ENCODE results near the gene ACADVL. TPM values are rescaled to one million over a fixed set of nuclear protein-coding genes. Genes with fewer than 3 reads are reported as not detected.

Gene ACADVL
- polyA plus RNA-seq, 1 of the 3 experiments (the other 2 are of a cell fraction): 635 TPM

DNA sequence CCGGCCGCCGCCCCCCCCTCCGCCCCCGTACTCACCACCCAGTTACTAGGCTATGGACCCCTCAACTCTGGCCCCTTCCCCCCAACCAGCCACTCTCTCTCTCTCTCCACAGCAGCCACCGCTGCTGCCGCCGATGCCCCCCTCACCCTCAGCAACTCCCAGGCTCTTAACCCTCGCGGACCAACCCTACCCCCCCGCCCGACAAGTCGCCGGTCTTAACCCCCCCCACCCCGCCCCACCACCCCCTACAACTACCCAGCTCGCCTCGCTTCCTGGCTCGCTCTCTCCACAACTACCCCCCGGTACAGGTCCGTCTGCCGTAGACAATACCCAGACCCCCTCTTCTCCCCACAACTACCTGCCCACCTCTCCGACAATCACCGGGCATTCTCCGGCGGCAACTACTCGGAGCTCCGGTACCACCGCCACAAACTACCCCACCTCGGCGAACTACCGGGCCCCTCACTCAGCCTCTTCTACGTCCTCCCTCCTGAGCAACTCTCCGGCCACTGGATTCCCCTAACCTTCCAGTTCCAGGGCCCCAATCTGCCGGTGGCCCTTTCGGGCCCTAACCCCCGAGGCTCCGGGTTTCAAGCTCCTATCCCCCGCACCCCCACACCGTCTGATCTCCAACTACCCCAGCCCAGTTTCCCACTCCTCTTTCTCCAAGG lies 18.8 kb downstream of the ACADVL start:
- POLR2A ChIA-PET: interaction anchor here (0.7 to 1.7 kb wide), 3 partner anchors 18 to 54 kb away, joined by 3 to 6 read pairs (median 6); no protein-coding TSS in a partner anchor
- peaks cover 30 to 43% of the 10 kb centered on the region in 2 experiments for H3K36me3 ChIP-seq (replicated peaks in 1 of 2; ENCODE audit: control insufficient read depth in 1 of 2, insufficient read depth in 2 of 2, low read length in 1 of 2)
- H3K9me2 ChIP-seq: no peaks in the 10 kb centered on the region
- peak overlapping the region; percentile 96 for H3K9ac ChIP-seq
- peak overlapping the region; percentile 83 for H3K4me2 ChIP-seq
- no peak overlapping the region for H2AFZ ChIP-seq (ENCODE audit: low read depth)
- H3K27me3 ChIP-seq (ENCODE audit: insufficient read depth): no peaks in the 10 kb centered on the region
- peaks cover 36 to 41% of the 10 kb centered on the region in 2 experiments for H3K4me1 ChIP-seq (ENCODE audit: control insufficient read depth in 1 of 2, insufficient read depth in 2 of 2, low read depth in 1 of 2, low read length in 1 of 2)
- TF ChIP-seq FOXJ3 (CRISPR knock-in tag; IDR thresholded peaks at IDR 0.05) (no peak), MEF2A (IDR thresholded peaks at IDR 0.05; ENCODE audit: borderline replicate concordance, low read depth) (no peak), TAF1 (IDR thresholded peaks at IDR 0.05; ENCODE audit: borderline replicate concordance, low read depth, low read length) (0 out of 2 replicates have a peak, but pooled peaks have one; percentile 16)
- H3K9me3 ChIP-seq: no peaks in the 10 kb centered on the region
- H3K79me2 ChIP-seq (ENCODE audit: insufficient read depth): peaks cover 81% of the 10 kb centered on the region
- peaks cover 7% of the 10 kb centered on the region; the same call in 1 of the 2 replicates for H4K20me1 ChIP-seq (ENCODE audit: insufficient read depth)
- H3K4me3 ChIP-seq (ENCODE audit: low read depth in 2 of 2, low read length in 1 of 2): peak overlapping the region; percentile 88 to 99
- H3F3A ChIP-seq (replicated peaks; ENCODE audit: insufficient read depth): peaks cover 54% of the 10 kb centered on the region
- CTCF ChIA-PET: interaction anchor here (1.0 to 5.6 kb wide), 3 partner anchors 18 to 58 kb away, joined by 3 to 35 read pairs (median 26); partner anchors contain the start of genes ACADVL, DLG4 and SLC2A4
- peak overlapping the region; percentile 75 to 97 for H3K27ac ChIP-seq (ENCODE audit: low read depth in 2 of 2, low read length in 1 of 2)
- no peak for DNase-seq
- WGBS (ENCODE audit: low lambda C conversion rate): 1% methylated on average over 39 of the region's 39 CpGs

DNA sequence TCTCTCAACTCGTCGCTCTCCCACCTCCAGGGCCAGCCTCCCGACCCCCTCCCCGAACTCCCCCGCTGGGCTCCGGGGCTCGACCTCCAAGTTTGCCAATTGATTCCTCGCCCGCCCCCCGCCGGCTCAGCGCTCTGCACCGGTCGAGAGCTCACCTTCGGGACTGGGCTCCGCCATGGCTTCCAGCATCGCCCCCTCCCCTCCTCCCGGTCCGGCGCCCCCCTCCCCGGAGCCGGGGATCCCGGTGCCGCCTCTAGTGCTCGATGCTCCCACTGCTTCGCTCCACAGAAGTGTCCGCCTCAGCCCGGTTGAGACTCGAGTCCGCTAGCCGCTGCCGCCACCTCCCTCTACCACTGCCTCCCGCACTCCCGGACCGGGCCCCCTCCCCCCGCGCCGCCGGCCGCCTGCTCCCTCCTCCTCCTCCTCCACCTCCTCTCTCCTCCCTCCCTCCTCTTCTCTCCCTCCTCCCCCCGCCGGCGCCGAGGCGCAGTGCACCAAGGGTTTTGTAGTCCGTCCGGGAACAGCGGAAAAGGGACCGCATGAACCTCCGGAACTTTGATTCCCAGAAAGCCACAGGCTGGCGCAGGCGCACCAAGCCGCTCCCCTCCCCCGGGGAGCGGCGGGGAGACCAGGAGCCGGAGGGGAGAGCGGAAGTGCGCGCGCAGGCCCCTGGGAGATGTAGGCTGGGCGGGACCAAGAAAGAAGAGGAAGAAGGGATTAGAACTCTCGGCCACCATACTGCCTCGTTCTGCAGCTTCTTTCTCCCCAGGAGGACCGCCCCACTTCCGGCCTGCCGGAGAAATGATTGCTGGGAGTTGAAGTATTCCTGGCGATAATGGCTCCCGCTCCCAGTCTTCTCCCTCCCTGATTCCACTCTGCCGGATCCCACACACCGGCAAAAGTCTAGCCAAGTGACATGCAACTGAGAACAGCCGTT lies 19.6 kb downstream of the ACADVL start, which contains the start of gene PHF23:
Gene PHF23 (minus strand): TSS at position 367 of the 937 bp plus-strand sequence. CDS start 178 bp downstream, at position 189.
- Histone ChIP-seq H3F3A (replicated peaks; ENCODE audit: insufficient read depth) (peaks cover 60% of the 10 kb centered on the region), H3K4me3 (ENCODE audit: low read depth in 2 of 2, low read length in 1 of 2) (peak within 1 kb of the TSS; percentile 88 to 99), H3K4me2 (peak within 1 kb of the TSS; percentile 83), H3K27ac (ENCODE audit: low read depth in 2 of 2, low read length in 1 of 2) (peak within 1 kb of the TSS; percentile 75 to 99), H3K9ac (peak within 1 kb of the TSS; percentile 97), H3K79me2 (ENCODE audit: insufficient read depth) (peaks cover 75% of the 10 kb centered on the region), H3K36me3 (replicated peaks in 1 of 2; ENCODE audit: control insufficient read depth in 1 of 2, insufficient read depth in 2 of 2, low read length in 1 of 2) (peaks cover 30 to 50% of the 10 kb centered on the region in 2 experiments), H3K4me1 (ENCODE audit: control insufficient read depth in 1 of 2, insufficient read depth in 2 of 2, low read depth in 1 of 2, low read length in 1 of 2) (peaks cover 36 to 41% of the 10 kb centered on the region in 2 experiments), H4K20me1 (ENCODE audit: insufficient read depth) (peaks cover 7% of the 10 kb centered on the region; the same call in 1 of the 2 replicates), H3K9me2 (no peaks in the 10 kb centered on the region), H3K9me3 (no peaks in the 10 kb centered on the region), H2AFZ (ENCODE audit: low read depth) (no peak within 1 kb of the TSS), H3K27me3 (ENCODE audit: insufficient read depth) (no peaks in the 10 kb centered on the region)
- POLR2A ChIA-PET: interaction anchor here (0.6 to 1.7 kb wide), 6 partner anchors 10 to 25 kb away, joined by 3 to 7 read pairs (median 5); partner anchors contain the start of genes CTDNEP1 and ELP5
- 2% methylated on average over 59 of the region's 72 CpGs for WGBS (ENCODE audit: low lambda C conversion rate)
- CTCF ChIA-PET: interaction anchor here (1.0 to 5.6 kb wide), 3 partner anchors 19 to 57 kb away, joined by 3 to 35 read pairs (median 26); partner anchors contain the start of genes ACADVL, DLG4 and SLC2A4
- DNase-seq: peak; percentile 94
- TF ChIP-seq CTCF (IDR thresholded peaks at IDR 0.05): no peak
- TF ChIP-seq YY1 (IDR thresholded peaks at IDR 0.05; ENCODE audit: low read depth): peak; percentile 85
- no peak for TF ChIP-seq RXRA (IDR thresholded peaks at IDR 0.05; ENCODE audit: borderline replicate concordance, low read depth)
- peak; percentile 67 for TF ChIP-seq MAX (IDR thresholded peaks at IDR 0.05; ENCODE audit: low read depth)
- TF ChIP-seq, protein P1, sequence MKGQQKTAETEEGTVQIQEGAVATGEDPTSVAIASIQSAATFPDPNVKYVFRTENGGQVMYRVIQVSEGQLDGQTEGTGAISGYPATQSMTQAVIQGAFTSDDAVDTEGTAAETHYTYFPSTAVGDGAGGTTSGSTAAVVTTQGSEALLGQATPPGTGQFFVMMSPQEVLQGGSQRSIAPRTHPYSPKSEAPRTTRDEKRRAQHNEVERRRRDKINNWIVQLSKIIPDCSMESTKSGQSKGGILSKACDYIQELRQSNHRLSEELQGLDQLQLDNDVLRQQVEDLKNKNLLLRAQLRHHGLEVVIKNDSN (IDR thresholded peaks at IDR 0.05; ENCODE audit: borderline replicate concordance, low read depth): no peak
- no peak for TF ChIP-seq FOXJ3 (CRISPR knock-in tag; IDR thresholded peaks at IDR 0.05)
- TF ChIP-seq CHD2 (IDR thresholded peaks at IDR 0.05; ENCODE audit: low read length, partially characterized antibody): peak; percentile 79
- TF ChIP-seq, protein P2, sequence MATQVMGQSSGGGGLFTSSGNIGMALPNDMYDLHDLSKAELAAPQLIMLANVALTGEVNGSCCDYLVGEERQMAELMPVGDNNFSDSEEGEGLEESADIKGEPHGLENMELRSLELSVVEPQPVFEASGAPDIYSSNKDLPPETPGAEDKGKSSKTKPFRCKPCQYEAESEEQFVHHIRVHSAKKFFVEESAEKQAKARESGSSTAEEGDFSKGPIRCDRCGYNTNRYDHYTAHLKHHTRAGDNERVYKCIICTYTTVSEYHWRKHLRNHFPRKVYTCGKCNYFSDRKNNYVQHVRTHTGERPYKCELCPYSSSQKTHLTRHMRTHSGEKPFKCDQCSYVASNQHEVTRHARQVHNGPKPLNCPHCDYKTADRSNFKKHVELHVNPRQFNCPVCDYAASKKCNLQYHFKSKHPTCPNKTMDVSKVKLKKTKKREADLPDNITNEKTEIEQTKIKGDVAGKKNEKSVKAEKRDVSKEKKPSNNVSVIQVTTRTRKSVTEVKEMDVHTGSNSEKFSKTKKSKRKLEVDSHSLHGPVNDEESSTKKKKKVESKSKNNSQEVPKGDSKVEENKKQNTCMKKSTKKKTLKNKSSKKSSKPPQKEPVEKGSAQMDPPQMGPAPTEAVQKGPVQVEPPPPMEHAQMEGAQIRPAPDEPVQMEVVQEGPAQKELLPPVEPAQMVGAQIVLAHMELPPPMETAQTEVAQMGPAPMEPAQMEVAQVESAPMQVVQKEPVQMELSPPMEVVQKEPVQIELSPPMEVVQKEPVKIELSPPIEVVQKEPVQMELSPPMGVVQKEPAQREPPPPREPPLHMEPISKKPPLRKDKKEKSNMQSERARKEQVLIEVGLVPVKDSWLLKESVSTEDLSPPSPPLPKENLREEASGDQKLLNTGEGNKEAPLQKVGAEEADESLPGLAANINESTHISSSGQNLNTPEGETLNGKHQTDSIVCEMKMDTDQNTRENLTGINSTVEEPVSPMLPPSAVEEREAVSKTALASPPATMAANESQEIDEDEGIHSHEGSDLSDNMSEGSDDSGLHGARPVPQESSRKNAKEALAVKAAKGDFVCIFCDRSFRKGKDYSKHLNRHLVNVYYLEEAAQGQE (IDR thresholded peaks at IDR 0.05; ENCODE audit: low read depth, low read length): no peak
- TF ChIP-seq GABPA (IDR thresholded peaks at IDR 0.05; ENCODE audit: low read depth): peak; percentile 91
- TF ChIP-seq, protein P3, sequence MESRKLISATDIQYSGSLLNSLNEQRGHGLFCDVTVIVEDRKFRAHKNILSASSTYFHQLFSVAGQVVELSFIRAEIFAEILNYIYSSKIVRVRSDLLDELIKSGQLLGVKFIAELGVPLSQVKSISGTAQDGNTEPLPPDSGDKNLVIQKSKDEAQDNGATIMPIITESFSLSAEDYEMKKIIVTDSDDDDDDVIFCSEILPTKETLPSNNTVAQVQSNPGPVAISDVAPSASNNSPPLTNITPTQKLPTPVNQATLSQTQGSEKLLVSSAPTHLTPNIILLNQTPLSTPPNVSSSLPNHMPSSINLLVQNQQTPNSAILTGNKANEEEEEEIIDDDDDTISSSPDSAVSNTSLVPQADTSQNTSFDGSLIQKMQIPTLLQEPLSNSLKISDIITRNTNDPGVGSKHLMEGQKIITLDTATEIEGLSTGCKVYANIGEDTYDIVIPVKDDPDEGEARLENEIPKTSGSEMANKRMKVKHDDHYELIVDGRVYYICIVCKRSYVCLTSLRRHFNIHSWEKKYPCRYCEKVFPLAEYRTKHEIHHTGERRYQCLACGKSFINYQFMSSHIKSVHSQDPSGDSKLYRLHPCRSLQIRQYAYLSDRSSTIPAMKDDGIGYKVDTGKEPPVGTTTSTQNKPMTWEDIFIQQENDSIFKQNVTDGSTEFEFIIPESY (IDR thresholded peaks at IDR 0.05; ENCODE audit: borderline replicate concordance, low read depth): peak; percentile 57; the same call in 1 of the 2 replicates
- no peak for TF ChIP-seq TCF12 (IDR thresholded peaks at IDR 0.05)
- TF ChIP-seq EP300 (IDR thresholded peaks at IDR 0.05; ENCODE audit: borderline replicate concordance in 1 of 2, low read depth in 1 of 2, low read length in 1 of 2): no peak
